ENCODE measurements around the gene GSG1.
"Not testable (repeated sequence)": the region's sequence is repeated elsewhere in the genome, so short reads cannot be mapped to it uniquely, and the experiment has no call there.

The GSG1 gene

GRCh38 chr12:13090054-13090453 is 13.4 kb downstream of the GSG1 start:
- no peak for DNase-seq

GRCh38 chr12:13088496-13088895 is 15.0 kb downstream of the GSG1 start:
- DNase-seq, result no peak

GRCh38 chr12:13087766-13088165 is 15.7 kb downstream of the GSG1 start:
- DNase-seq, result no peak

GRCh38 chr12:13085968-13086686 is 17.3 kb downstream of the GSG1 start:
- DNase-seq, result no peak

GRCh38 chr12:13084898-13085640 is 18.4 kb downstream of the GSG1 start:
- no peak for DNase-seq

- DNase-seq, result not testable (repeated sequence)
Measured at GRCh38 chr12:13083638-13084037, 19.8 kb downstream of the GSG1 start.

- DNase-seq, result no peak
Measured at GRCh38 chr12:13082861-13083260, 20.6 kb downstream of the GSG1 start.

- no peak for DNase-seq
Measured at GRCh38 chr12:13080266-13080665, 23.2 kb downstream of the GSG1 start.

- no peak for DNase-seq
Measured at GRCh38 chr12:13079440-13079906, 24.0 kb downstream of the GSG1 start.

- no peak for DNase-seq
Measured at GRCh38 chr12:13075786-13076570, 27.5 kb downstream of the GSG1 start.

GRCh38 chr12:13075118-13075480 is 28.4 kb downstream of the GSG1 start:
- DNase-seq, result peak; percentile 55

- DNase-seq, result peak; percentile 20
Measured at GRCh38 chr12:13074396-13075117, 28.9 kb downstream of the GSG1 start.

- DNase-seq, result no peak
Measured at GRCh38 chr12:13073173-13073572, 30.3 kb downstream of the GSG1 start.

- no peak for DNase-seq
Measured at GRCh38 chr12:13071305-13072280, 31.9 kb downstream of the GSG1 start.

GRCh38 chr12:13069380-13069779 is 34.1 kb downstream of the GSG1 start:
- no peak for DNase-seq

GRCh38 chr12:13067322-13067721 is 36.1 kb downstream of the GSG1 start:
- DNase-seq, result no peak

GRCh38 chr12:13066459-13066858 is 37.0 kb downstream of the GSG1 start:
- no peak for DNase-seq

GRCh38 chr12:13066014-13066413 is 37.5 kb downstream of the GSG1 start:
- DNase-seq, result no peak

- no peak for DNase-seq
Measured at GRCh38 chr12:13062669-13063068, 40.8 kb downstream of the GSG1 start.

- DNase-seq, result no peak
Measured at GRCh38 chr12:13061377-13061776, 42.1 kb downstream of the GSG1 start.

GRCh38 chr12:13060581-13060980 is 42.9 kb downstream of the GSG1 start:
- no peak for DNase-seq

Data from fibroblast of skin of scalp (primary cell).